K562 (cell line): Measurements from ENCODE around the gene HOGA1. TPM values are rescaled to one million over a fixed set of nuclear protein-coding genes. Genes with fewer than 3 reads are reported as not detected.
A peak's percentile ranks its signal among the peaks of the same experiment; 100 is the strongest.

ENCODE experiments used
- FOSL1 ChIP-seq: fragments of 200-800 bp; sonication (Bioruptor generic); conservative IDR thresholded peaks from 2 replicates; pipeline ENCODE4 v1.6.1; 2016; ENCODE audit warnings: missing genetic modification characterization, missing compliant biosample characterization
- MTF1 ChIP-seq: fragments of 250-450 bp; sonication (Bioruptor Pico); IDR thresholded peaks from 2 replicates; pipeline ENCODE4 v1.9.0; 2021; ENCODE audit warnings: moderate library complexity, mild to moderate bottlenecking, inconsistent platforms, borderline replicate concordance
- RBM34 ChIP-seq: fragments of 200-400 bp; formaldehyde crosslinking; IDR thresholded peaks from 2 replicates; pipeline ENCODE4 v1.6.1; 2018; ENCODE audit warnings: low read length, borderline replicate concordance; ENCODE audit not compliant: insufficient read depth
- SMARCA4 ChIP-seq: fragments of 450-650 bp; IDR thresholded peaks from 2 replicates; pipeline ENCODE4 v1.6.1; 2016
- polyA plus RNA-seq, 8 experiments: library from polyadenylated mRNA; depleted of rRNA in 4 of 8; stranded (reverse) in 5 of 8; unstranded in 3 of 8; fragments of >200 nt; fragmentation: Nextera tagmentation in 2 of 8; fragmentation: Illumina TruSeq in 1 of 8; extraction: Ambion mirVana in 2 of 8; extraction: Trizol in 1 of 8; gene quantifications; 2 replicates each; pipeline versions ENCODE4 v1.2.1 to v1.2.3, GENCODE V29; 2011 to 2014; ENCODE audit warnings: inconsistent platforms in 1 of 8, missing spikeins in 1 of 8
- total RNA-seq, 7 experiments: library from RNA; depleted of rRNA in 6 of 7; stranded (reverse); fragments of >200 nt in 6 of 7; fragmentation: Illumina TruSeq in 2 of 7; extraction: Trizol in 2 of 7; gene quantifications; 2 replicates each; pipeline versions ENCODE4 v1.2.1 to v1.2.3, GENCODE V29; 2011 to 2021; ENCODE audit warnings: low replicate concordance in 1 of 7
- TF ChIP-seq, protein P1 (sequence below): IDR thresholded peaks from 3 replicates; pipeline ENCODE4 v1.6.1; 2011; ENCODE audit warnings: borderline replicate concordance, mild to moderate bottlenecking, moderate library complexity; ENCODE audit not compliant: insufficient read length; ENCODE audit errors: extremely low read depth
- TF ChIP-seq, protein P2 (sequence below): fragments of 250-450 bp; sonication (Bioruptor Pico); IDR thresholded peaks from 2 replicates; pipeline ENCODE4 v1.8.0; 2022; ENCODE audit warnings: moderate library complexity, mild to moderate bottlenecking, inconsistent platforms

Gene HOGA1
- total and polyA plus RNA-seq, 9 of the 15 experiments (the other 6 are each of a cell fraction or from before 2014, with no cell fraction given), result not detected

DNA sequence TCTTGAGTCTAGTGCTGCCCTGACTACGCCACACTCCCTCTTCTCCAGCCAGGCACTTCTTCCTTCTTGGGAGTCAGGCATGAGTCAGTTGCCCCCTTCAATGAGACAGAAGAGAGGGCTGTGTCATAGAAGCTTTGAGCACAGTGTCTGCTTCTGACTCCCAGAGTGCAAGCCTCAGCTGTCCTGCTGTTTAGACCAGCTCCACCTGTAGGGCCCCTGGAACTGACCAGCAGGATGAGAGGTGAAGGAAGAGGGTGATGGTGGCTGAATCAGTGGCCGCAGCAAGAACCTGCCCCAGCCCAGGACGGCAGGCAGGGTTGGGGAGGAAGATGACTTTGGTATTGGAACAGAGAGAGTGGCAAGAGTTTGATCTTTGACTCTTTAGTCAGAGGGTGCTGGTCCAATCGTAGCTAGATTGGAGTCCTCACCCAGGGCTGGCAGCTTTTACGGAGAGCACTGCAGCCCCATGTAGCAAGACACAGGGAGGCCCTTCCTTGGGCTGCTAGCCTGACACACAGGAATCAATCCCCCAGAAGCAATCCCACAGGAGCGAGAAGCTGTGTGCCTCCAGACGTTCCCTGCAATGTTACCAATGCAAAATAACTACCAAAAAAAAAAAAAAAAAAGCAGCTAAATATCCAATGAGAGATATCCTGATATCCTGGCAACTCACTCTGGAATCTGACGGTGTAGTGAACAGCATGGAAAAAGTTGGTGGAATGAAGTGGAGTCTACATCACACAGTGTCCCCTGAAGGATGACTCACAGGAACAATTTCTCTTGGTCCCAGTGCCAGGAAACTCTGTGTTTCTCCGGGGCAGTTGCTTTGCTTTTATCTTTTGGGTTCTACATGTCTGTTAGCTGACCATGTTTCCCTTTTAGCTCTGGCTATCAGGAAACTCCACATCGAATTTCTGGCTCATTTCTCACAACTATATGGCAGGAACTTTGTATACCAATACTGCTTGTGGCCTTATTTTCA lies 12.2 kb downstream of the HOGA1 start (continued):
- TF ChIP-seq, protein P1, sequence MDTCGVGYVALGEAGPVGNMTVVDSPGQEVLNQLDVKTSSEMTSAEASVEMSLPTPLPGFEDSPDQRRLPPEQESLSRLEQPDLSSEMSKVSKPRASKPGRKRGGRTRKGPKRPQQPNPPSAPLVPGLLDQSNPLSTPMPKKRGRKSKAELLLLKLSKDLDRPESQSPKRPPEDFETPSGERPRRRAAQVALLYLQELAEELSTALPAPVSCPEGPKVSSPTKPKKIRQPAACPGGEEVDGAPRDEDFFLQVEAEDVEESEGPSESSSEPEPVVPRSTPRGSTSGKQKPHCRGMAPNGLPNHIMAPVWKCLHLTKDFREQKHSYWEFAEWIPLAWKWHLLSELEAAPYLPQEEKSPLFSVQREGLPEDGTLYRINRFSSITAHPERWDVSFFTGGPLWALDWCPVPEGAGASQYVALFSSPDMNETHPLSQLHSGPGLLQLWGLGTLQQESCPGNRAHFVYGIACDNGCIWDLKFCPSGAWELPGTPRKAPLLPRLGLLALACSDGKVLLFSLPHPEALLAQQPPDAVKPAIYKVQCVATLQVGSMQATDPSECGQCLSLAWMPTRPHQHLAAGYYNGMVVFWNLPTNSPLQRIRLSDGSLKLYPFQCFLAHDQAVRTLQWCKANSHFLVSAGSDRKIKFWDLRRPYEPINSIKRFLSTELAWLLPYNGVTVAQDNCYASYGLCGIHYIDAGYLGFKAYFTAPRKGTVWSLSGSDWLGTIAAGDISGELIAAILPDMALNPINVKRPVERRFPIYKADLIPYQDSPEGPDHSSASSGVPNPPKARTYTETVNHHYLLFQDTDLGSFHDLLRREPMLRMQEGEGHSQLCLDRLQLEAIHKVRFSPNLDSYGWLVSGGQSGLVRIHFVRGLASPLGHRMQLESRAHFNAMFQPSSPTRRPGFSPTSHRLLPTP, result no peak
- no peak for TF ChIP-seq MTF1
- peak; percentile 43; the same call in 1 of the 2 replicates for TF ChIP-seq SMARCA4
- TF ChIP-seq, protein P2, sequence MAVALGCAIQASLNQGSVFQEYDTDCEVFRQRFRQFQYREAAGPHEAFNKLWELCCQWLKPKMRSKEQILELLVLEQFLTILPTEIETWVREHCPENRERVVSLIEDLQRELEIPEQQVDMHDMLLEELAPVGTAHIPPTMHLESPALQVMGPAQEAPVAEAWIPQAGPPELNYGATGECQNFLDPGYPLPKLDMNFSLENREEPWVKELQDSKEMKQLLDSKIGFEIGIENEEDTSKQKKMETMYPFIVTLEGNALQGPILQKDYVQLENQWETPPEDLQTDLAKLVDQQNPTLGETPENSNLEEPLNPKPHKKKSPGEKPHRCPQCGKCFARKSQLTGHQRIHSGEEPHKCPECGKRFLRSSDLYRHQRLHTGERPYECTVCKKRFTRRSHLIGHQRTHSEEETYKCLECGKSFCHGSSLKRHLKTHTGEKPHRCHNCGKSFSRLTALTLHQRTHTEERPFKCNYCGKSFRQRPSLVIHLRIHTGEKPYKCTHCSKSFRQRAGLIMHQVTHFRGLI (CRISPR knock-in tag), result no peak
- peak; percentile 66 for TF ChIP-seq FOSL1 (tag)
- TF ChIP-seq RBM34, result no peak
